Lower leg skin (tissue), 3 donors: ENCODE data around the gene CDHR3.
A peak's percentile ranks its signal among the peaks of the same experiment; 100 is the strongest.

Experiments
- POLR2A ChIP-seq, 2 donors: fragments of 450-650 bp; IDR thresholded peaks; one replicate each; pipeline ENCODE4 v1.6.1; 2016 to 2017; ENCODE audit warnings: antibody characterized with exemption in 2 of 2, mild to moderate bottlenecking in 1 of 2, moderate library complexity in 1 of 2
- TF ChIP-seq, protein P1 (sequence below), 3 donors: fragments of 450-650 bp; IDR thresholded peaks; one replicate each; pipeline ENCODE4 v1.5.1; 2016; ENCODE audit warnings: antibody characterized with exemption in 3 of 3, mild to moderate bottlenecking in 3 of 3, moderate library complexity in 2 of 3

DNA sequence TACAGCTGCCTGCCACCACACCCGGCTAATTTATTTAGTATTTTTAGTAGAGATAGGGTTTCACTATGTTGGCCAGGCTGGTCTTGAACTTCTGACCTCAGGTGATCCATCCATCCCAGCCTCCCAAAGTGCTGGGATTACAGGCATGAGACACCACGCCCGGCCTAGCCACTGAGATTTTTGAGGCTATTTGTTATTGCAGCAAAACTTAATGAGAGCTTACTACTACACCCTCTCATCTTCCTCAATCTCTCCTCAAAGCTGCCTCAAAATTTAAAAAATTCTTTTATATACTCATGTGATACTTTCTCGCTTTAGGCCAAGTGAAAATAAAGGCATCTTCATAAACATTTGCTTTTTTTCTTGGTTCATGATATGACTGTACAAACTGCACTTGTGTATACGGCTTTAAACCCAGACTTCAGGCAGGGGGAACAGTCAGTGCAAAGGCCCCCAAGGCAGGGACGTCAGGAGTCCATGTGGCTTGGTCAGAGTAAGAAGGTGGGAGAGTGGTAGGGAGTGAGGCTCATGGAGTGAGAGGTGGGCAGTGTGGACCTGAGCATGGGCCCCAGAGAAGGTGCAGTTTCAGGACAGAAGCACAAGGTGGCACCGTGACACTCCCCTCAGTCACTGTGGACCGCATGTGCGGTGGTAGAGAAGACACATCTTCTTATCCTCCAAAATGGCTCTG is 93.6 kb downstream of the CDHR3 start:
- TF ChIP-seq, protein P1, sequence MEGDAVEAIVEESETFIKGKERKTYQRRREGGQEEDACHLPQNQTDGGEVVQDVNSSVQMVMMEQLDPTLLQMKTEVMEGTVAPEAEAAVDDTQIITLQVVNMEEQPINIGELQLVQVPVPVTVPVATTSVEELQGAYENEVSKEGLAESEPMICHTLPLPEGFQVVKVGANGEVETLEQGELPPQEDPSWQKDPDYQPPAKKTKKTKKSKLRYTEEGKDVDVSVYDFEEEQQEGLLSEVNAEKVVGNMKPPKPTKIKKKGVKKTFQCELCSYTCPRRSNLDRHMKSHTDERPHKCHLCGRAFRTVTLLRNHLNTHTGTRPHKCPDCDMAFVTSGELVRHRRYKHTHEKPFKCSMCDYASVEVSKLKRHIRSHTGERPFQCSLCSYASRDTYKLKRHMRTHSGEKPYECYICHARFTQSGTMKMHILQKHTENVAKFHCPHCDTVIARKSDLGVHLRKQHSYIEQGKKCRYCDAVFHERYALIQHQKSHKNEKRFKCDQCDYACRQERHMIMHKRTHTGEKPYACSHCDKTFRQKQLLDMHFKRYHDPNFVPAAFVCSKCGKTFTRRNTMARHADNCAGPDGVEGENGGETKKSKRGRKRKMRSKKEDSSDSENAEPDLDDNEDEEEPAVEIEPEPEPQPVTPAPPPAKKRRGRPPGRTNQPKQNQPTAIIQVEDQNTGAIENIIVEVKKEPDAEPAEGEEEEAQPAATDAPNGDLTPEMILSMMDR (IDR thresholded peaks at IDR 0.05) = peak in 1 of 3 donors; percentile 83
- TF ChIP-seq POLR2A (IDR thresholded peaks at IDR 0.05) = no peak
